Right atrium auricular region (tissue), 2 donors: Measurements from ENCODE around the gene TAS2R1. TPM values are rescaled to one million over a fixed set of nuclear protein-coding genes. Genes with fewer than 3 reads are reported as not detected.

Source experiments
- DNase-seq: peaks from one replicate; pipeline ENCODE4 v3.0.0-alpha.2; 2019; ENCODE audit warnings: low spot score
- H3K27ac ChIP-seq, 2 donors: fragments of 200-600 bp; sonication (generic); 1 replicate in 1 of 2; 2 replicates in 1 of 2; pipeline ENCODE4 v1.5.1; 2016 to 2019
- H3K27me3 ChIP-seq, 2 donors: fragments of 200-600 bp; sonication (generic); one replicate each; pipeline versions ENCODE4 v1.5.1 to v1.6.0; 2017 to 2019
- H3K36me3 ChIP-seq: fragments of 200-600 bp; sonication (generic); one replicate; pipeline ENCODE4 v1.5.1; 2016
- H3K4me1 ChIP-seq, 2 donors: fragments of 200-600 bp; sonication (generic); one replicate each; pipeline versions ENCODE4 v1.5.1 to v1.6.0; 2017 to 2019
- H3K4me3 ChIP-seq, 2 donors: fragments of 200-600 bp; sonication (generic); 1 replicate in 1 of 2; 2 replicates in 1 of 2; pipeline ENCODE4 v1.5.1; 2017 to 2019; ENCODE audit warnings: mild to moderate bottlenecking in 1 of 2, moderate library complexity in 1 of 2
- H3K9me3 ChIP-seq, 2 donors: fragments of 200-600 bp; sonication (generic); one replicate each; pipeline ENCODE4 v1.5.1; 2019
- total RNA-seq, 2 donors: library from RNA; depleted of rRNA; stranded (reverse); fragments of >200 nt; gene quantifications; one replicate each; pipeline ENCODE4 v1.1.0, GENCODE V29; 2016
- TF ChIP-seq, protein P1 (sequence below), 2 donors: fragments of 200-600 bp; sonication (generic); IDR thresholded peaks; one replicate each; pipeline ENCODE4 v1.5.1; 2019; ENCODE audit warnings: antibody characterized with exemption in 2 of 2

The TAS2R1 gene
- total RNA-seq, 2 donors from 2014 or later, result not detected

DNA sequence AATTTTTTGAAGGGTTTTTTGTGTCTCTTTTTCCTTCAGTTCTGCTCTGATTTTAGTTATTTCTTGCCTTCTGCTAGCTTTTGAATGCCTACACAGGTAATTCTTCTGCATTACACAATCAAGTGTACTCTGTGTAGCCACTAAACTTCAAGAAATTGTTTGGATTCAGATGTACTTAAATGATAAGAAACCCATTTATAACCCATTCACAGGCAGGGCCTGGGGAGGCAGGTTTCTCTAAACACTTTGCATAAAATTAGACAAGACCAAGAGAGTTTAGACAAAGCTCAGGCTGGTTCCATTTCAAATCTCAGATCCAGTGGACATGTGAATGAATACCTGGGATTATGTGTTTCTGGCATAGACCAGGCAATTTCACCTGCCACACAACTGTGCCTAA is 43.0 kb downstream of the TAS2R1 start:
- no peaks in the 10 kb centered on the region for H3K9me3 ChIP-seq
- DNase-seq, result no peak
- H3K36me3 ChIP-seq, result no peaks in the 10 kb centered on the region
- H3K4me3 ChIP-seq, result no peak overlapping the region
- TF ChIP-seq, protein P1, sequence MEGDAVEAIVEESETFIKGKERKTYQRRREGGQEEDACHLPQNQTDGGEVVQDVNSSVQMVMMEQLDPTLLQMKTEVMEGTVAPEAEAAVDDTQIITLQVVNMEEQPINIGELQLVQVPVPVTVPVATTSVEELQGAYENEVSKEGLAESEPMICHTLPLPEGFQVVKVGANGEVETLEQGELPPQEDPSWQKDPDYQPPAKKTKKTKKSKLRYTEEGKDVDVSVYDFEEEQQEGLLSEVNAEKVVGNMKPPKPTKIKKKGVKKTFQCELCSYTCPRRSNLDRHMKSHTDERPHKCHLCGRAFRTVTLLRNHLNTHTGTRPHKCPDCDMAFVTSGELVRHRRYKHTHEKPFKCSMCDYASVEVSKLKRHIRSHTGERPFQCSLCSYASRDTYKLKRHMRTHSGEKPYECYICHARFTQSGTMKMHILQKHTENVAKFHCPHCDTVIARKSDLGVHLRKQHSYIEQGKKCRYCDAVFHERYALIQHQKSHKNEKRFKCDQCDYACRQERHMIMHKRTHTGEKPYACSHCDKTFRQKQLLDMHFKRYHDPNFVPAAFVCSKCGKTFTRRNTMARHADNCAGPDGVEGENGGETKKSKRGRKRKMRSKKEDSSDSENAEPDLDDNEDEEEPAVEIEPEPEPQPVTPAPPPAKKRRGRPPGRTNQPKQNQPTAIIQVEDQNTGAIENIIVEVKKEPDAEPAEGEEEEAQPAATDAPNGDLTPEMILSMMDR (IDR thresholded peaks at IDR 0.05), result no peak
- H3K27me3 ChIP-seq, result no peaks in the 10 kb centered on the region
- no peaks in the 10 kb centered on the region for H3K4me1 ChIP-seq
- no peak overlapping the region for H3K27ac ChIP-seq

DNA sequence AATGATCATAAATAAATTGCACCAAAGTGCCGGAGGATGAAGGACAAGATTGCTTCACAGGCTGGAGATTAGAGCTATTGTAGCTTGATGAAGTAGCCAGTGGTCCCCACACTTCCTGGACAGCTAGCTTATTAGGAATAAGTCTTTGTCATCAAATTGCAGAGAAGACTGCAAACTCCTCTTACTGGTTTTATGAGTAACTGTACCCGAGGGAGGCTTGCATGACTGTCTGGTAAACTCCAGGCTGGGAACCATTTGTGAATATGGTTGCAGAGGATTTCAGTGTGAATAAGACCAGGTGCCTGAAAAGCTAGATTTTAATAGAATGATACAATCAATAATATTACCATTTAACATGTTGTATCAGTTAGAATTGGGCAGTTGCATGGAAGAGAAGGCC is 47.7 kb downstream of the TAS2R1 start:
- Histone ChIP-seq H3K36me3 (no peaks in the 10 kb centered on the region), H3K27me3 (no peaks in the 10 kb centered on the region), H3K4me1 (no peaks in the 10 kb centered on the region), H3K27ac (no peak overlapping the region), H3K4me3 (no peak overlapping the region), H3K9me3 (no peaks in the 10 kb centered on the region)
- TF ChIP-seq, protein P1 (IDR thresholded peaks at IDR 0.05), result no peak
- no peak for DNase-seq

Other genes starting within 250 kb of the TAS2R1 start
- gene SEMA5A, start 84.3 kb downstream of the TAS2R1 start, total RNA-seq, result 10 to 100 TPM; 14.1 to 26.2 TPM